Esophagus (tissue), 2 donors: ENCODE results near the gene SLC6A3. TPM values are rescaled to one million over a fixed set of nuclear protein-coding genes. Genes with fewer than 3 reads are reported as not detected.

Experiments
- H3K27ac ChIP-seq, 2 donors: one replicate each; pipeline ENCODE4 v1.5.1; 2013; ENCODE audit warnings: low read depth in 2 of 2, mild to moderate bottlenecking in 2 of 2, inconsistent platforms in 1 of 2, low read length in 1 of 2, moderate library complexity in 1 of 2
- H3K27me3 ChIP-seq, 2 donors: one replicate each; pipeline ENCODE4 v1.6.1; 2013; ENCODE audit warnings: low read length in 2 of 2, control low read depth in 1 of 2, mild to moderate bottlenecking in 1 of 2; ENCODE audit not compliant: insufficient read depth in 2 of 2, control insufficient read depth in 1 of 2
- H3K36me3 ChIP-seq, 2 donors: one replicate each; pipeline ENCODE4 v1.6.1; 2013; ENCODE audit warnings: low read length in 1 of 2; ENCODE audit not compliant: control insufficient read depth in 2 of 2, insufficient read depth in 2 of 2
- H3K4me1 ChIP-seq, 2 donors: one replicate each; pipeline ENCODE4 v1.6.1; 2013; ENCODE audit warnings: low read length in 1 of 2; ENCODE audit not compliant: control insufficient read depth in 2 of 2, insufficient read depth in 2 of 2
- H3K4me3 ChIP-seq, 2 donors: one replicate each; pipeline ENCODE4 v1.5.1; 2013; ENCODE audit warnings: low read length in 2 of 2, mild to moderate bottlenecking in 2 of 2, low read depth in 1 of 2, moderate library complexity in 1 of 2
- H3K9me3 ChIP-seq, 2 donors: one replicate each; pipeline ENCODE4 v1.6.1; 2013; ENCODE audit warnings: mild to moderate bottlenecking in 2 of 2, low read depth in 1 of 2, low read length in 1 of 2, moderate library complexity in 1 of 2; ENCODE audit not compliant: control insufficient read depth in 2 of 2, insufficient read depth in 1 of 2
- WGBS, 2 donors: extraction: QIAGEN DNeasy Blood & Tissue Kit; methylation state at CpG; one replicate each; pipeline ENCODE4 v1.1.7; 2013; 5-methylcytosine and 5-hydroxymethylcytosine counted together
- polyA plus RNA-seq, 2 donors: library from polyadenylated mRNA; stranded (reverse); fragments of 200-250 nt; gene quantifications; one replicate each; pipeline ENCODE4 v1.2.3, GENCODE V29; 2013
- donor health status: healthy with polysubstance abuse.
- donor health status: Bipolar disorder and iron deficiency.

The SLC6A3 gene
- polyA plus RNA-seq, 2 donors, result 0.11 TPM; not detected in 1

- no peaks in the 10 kb centered on the region for H3K4me1 ChIP-seq
- WGBS, 2 donors, result 83 to 86% methylated on average over 2 of the region's 2 CpGs
- H3K36me3 ChIP-seq, result no peaks in the 10 kb centered on the region
- H3K27me3 ChIP-seq, result no peaks in the 10 kb centered on the region
- H3K9me3 ChIP-seq, result peaks cover 0 to 6% of the 10 kb centered on the region in 2 donors
- H3K4me3 ChIP-seq, result no peak overlapping the region
- no peak overlapping the region for H3K27ac ChIP-seq
Observed at GRCh38 chr5:1418238-1418920, 26.9 kb downstream of the SLC6A3 start.

- Histone ChIP-seq H3K4me1 (no peaks in the 10 kb centered on the region), H3K9me3 (peaks cover under 1 to 6% of the 10 kb centered on the region in 2 donors), H3K4me3 (no peak overlapping the region), H3K36me3 (no peaks in the 10 kb centered on the region), H3K27ac (no peak overlapping the region), H3K27me3 (no peaks in the 10 kb centered on the region)
- WGBS, 2 donors, result 63 to 71% methylated on average over 6 of the region's 6 CpGs
Observed at GRCh38 chr5:1417586-1418225, 27.5 kb downstream of the SLC6A3 start.

GRCh38 chr5:1416856-1417469, 28.3 kb downstream of the SLC6A3 start:
- no peak overlapping the region for H3K27ac ChIP-seq
- no peaks in the 10 kb centered on the region for H3K4me1 ChIP-seq
- H3K9me3 ChIP-seq, result peaks cover 2 to 6% of the 10 kb centered on the region in 2 donors
- no peak overlapping the region for H3K4me3 ChIP-seq
- no peaks in the 10 kb centered on the region for H3K27me3 ChIP-seq
- H3K36me3 ChIP-seq, result no peaks in the 10 kb centered on the region
- 86 to 90% methylated on average over 12 of the region's 12 CpGs for WGBS, 2 donors

GRCh38 chr5:1415626-1416360, 29.4 kb downstream of the SLC6A3 start:
- H3K27me3 ChIP-seq, result no peaks in the 10 kb centered on the region
- peaks cover 2 to 6% of the 10 kb centered on the region in 2 donors for H3K9me3 ChIP-seq
- WGBS, 2 donors, result 57 to 66% methylated on average over 22 of the region's 22 CpGs
- no peak overlapping the region for H3K27ac ChIP-seq
- H3K36me3 ChIP-seq, result no peaks in the 10 kb centered on the region
- H3K4me3 ChIP-seq, result no peak overlapping the region
- no peaks in the 10 kb centered on the region for H3K4me1 ChIP-seq

- Histone ChIP-seq H3K9me3 (peaks cover 2 to 6% of the 10 kb centered on the region in 2 donors), H3K27me3 (no peaks in the 10 kb centered on the region), H3K4me1 (no peaks in the 10 kb centered on the region), H3K4me3 (no peak overlapping the region), H3K36me3 (no peaks in the 10 kb centered on the region), H3K27ac (no peak overlapping the region)
- WGBS, 2 donors, result 73 to 84% methylated on average over 13 of the region's 13 CpGs
Observed at GRCh38 chr5:1415059-1415425, 30.2 kb downstream of the SLC6A3 start.

- 58 to 61% methylated on average over 27 of the region's 27 CpGs for WGBS, 2 donors
- Histone ChIP-seq H3K27ac (no peak overlapping the region), H3K27me3 (no peaks in the 10 kb centered on the region), H3K4me3 (no peak overlapping the region), H3K4me1 (no peaks in the 10 kb centered on the region), H3K36me3 (no peaks in the 10 kb centered on the region), H3K9me3 (peaks cover 4 to 6% of the 10 kb centered on the region in 2 donors)
Observed at GRCh38 chr5:1414311-1415058, 30.8 kb downstream of the SLC6A3 start.

GRCh38 chr5:1413611-1414241, 31.5 kb downstream of the SLC6A3 start:
- Histone ChIP-seq H3K4me3 (no peak overlapping the region), H3K27ac (no peak overlapping the region), H3K36me3 (no peaks in the 10 kb centered on the region), H3K4me1 (no peaks in the 10 kb centered on the region), H3K9me3 (peaks cover 4 to 6% of the 10 kb centered on the region in 2 donors), H3K27me3 (no peaks in the 10 kb centered on the region)
- WGBS, 2 donors, result 63 to 70% methylated on average over 23 of the region's 23 CpGs

- H3K27me3 ChIP-seq, result no peaks in the 10 kb centered on the region
Observed at GRCh38 chr5:1413211-1413610, 32.0 kb downstream of the SLC6A3 start.

More at GRCh38 chr5:1413211-1413610, 32.0 kb downstream of the SLC6A3 start:
- 54 to 57% methylated on average over 13 of the region's 13 CpGs for WGBS, 2 donors
- Histone ChIP-seq H3K9me3 (peaks cover 4 to 6% of the 10 kb centered on the region in 2 donors), H3K4me3 (no peak overlapping the region), H3K36me3 (no peaks in the 10 kb centered on the region), H3K4me1 (no peaks in the 10 kb centered on the region), H3K27ac (no peak overlapping the region)
